Loucy (cell line): Measurements from ENCODE around the gene IQGAP3.

ENCODE experiments used
- H2AFZ ChIP-seq: fragments of 200-600 bp; sonication (generic); 2 replicates; pipeline ENCODE4 v1.6.0; 2016; ENCODE audit warnings: antibody characterized with exemption, mild to moderate bottlenecking, low read length, moderate library complexity
- H3F3A ChIP-seq: fragments of 200-600 bp; 2 replicates; pipeline ENCODE4 v1.6.0; 2016; ENCODE audit warnings: antibody characterized with exemption, low read depth, mild to moderate bottlenecking
- H3K27me3 ChIP-seq: fragments of 200-600 bp; sonication (generic); 2 replicates; pipeline ENCODE4 v1.6.1; 2014; ENCODE audit warnings: low read length, mild to moderate bottlenecking; ENCODE audit not compliant: insufficient read depth, poor library complexity, severe bottlenecking
- H3K36me3 ChIP-seq: fragments of 200-600 bp; sonication (generic); 2 replicates; pipeline ENCODE4 v1.6.1; 2016; ENCODE audit warnings: low read length; ENCODE audit not compliant: insufficient read depth
- H3K4me1 ChIP-seq: fragments of 200-600 bp; sonication (generic); 2 replicates; pipeline ENCODE4 v1.5.1; 2014; ENCODE audit warnings: low read length, mild to moderate bottlenecking; ENCODE audit not compliant: insufficient read depth, poor library complexity, severe bottlenecking
- H3K4me2 ChIP-seq: fragments of 200-600 bp; sonication (generic); 2 replicates; pipeline ENCODE4 v1.6.0; 2014; ENCODE audit warnings: antibody characterized with exemption, low read length, low read depth, mild to moderate bottlenecking; ENCODE audit not compliant: poor library complexity, severe bottlenecking
- H3K4me3 ChIP-seq: fragments of 200-600 bp; sonication (generic); 2 replicates; pipeline ENCODE4 v1.5.1; 2014; ENCODE audit warnings: low read length, mild to moderate bottlenecking, mixed read lengths; ENCODE audit not compliant: poor library complexity, severe bottlenecking
- H3K79me2 ChIP-seq: fragments of 200-600 bp; sonication (generic); 2 replicates; pipeline ENCODE4 v1.6.1; 2014; ENCODE audit warnings: low read length; ENCODE audit not compliant: insufficient read depth
- H3K9ac ChIP-seq: fragments of 200-600 bp; sonication (generic); 2 replicates; pipeline ENCODE4 v1.6.0; 2014; ENCODE audit warnings: mild to moderate bottlenecking, low read depth, low read length, moderate library complexity; ENCODE audit not compliant: poor library complexity, severe bottlenecking
- H3K9me2 ChIP-seq: fragments of 200-600 bp; sonication (generic); replicated peaks from 2 replicates; pipeline ENCODE4 v1.6.1; 2016; ENCODE audit warnings: low read depth, low read length, mixed read lengths
- H3K9me3 ChIP-seq: fragments of 200-600 bp; sonication (generic); 2 replicates; pipeline ENCODE4 v1.6.1; 2014; ENCODE audit warnings: mild to moderate bottlenecking, antibody characterized with exemption, low read length, low read depth; ENCODE audit not compliant: insufficient read depth
- H4K20me1 ChIP-seq: fragments of 200-600 bp; sonication (generic); 2 replicates; pipeline ENCODE4 v1.6.0; 2014; ENCODE audit warnings: antibody characterized with exemption, low read length, mild to moderate bottlenecking; ENCODE audit not compliant: insufficient read depth, poor library complexity, severe bottlenecking
- EZH2phosphoT487 ChIP-seq: fragments of 200-600 bp; IDR thresholded peaks from 2 replicates; pipeline ENCODE4 v1.6.1; 2018; ENCODE audit warnings: antibody characterized with exemption, mild to moderate bottlenecking, moderate library complexity, borderline replicate concordance
- TF ChIP-seq, protein P1 (sequence below): fragments of 200-600 bp; sonication (generic); conservative IDR thresholded peaks from 2 replicates; pipeline ENCODE4 v1.5.1; 2014; ENCODE audit warnings: mild to moderate bottlenecking, antibody characterized with exemption, low read length

Gene IQGAP3

DNA sequence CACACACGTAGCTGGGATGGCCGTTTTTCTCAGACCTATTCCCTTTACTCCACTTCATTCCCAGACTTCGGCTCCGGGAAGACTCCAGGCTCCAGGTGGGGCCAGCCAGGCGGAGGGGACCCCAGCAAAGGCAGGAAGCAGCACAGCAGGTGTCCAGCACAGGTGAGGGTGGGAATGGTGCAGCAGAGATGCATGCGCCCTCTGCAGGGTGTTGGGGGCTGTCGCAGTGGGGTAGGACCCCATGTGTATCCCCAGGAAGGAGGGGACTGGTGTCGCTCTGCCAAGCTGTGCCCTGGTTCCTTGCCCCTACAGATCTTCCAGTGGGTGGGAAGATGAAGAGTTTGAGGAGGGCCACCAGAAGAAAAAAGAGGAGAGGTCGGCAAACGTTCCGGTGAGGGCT lies 12.4 kb upstream of the IQGAP3 start:
- no peak overlapping the region for H3K4me3 ChIP-seq
- H4K20me1 ChIP-seq = no peaks in the 10 kb centered on the region
- H3K9ac ChIP-seq = no peak overlapping the region
- H3K4me2 ChIP-seq = no peak overlapping the region
- TF ChIP-seq, protein P1, sequence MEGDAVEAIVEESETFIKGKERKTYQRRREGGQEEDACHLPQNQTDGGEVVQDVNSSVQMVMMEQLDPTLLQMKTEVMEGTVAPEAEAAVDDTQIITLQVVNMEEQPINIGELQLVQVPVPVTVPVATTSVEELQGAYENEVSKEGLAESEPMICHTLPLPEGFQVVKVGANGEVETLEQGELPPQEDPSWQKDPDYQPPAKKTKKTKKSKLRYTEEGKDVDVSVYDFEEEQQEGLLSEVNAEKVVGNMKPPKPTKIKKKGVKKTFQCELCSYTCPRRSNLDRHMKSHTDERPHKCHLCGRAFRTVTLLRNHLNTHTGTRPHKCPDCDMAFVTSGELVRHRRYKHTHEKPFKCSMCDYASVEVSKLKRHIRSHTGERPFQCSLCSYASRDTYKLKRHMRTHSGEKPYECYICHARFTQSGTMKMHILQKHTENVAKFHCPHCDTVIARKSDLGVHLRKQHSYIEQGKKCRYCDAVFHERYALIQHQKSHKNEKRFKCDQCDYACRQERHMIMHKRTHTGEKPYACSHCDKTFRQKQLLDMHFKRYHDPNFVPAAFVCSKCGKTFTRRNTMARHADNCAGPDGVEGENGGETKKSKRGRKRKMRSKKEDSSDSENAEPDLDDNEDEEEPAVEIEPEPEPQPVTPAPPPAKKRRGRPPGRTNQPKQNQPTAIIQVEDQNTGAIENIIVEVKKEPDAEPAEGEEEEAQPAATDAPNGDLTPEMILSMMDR = peak; percentile 86
- TF ChIP-seq EZH2phosphoT487 = no peak
- H3K36me3 ChIP-seq = no peaks in the 10 kb centered on the region
- H2AFZ ChIP-seq = no peak overlapping the region
- H3K9me2 ChIP-seq = no peaks in the 10 kb centered on the region
- no peaks in the 10 kb centered on the region for H3K27me3 ChIP-seq
- no peaks in the 10 kb centered on the region for H3F3A ChIP-seq
- no peaks in the 10 kb centered on the region for H3K4me1 ChIP-seq
- H3K9me3 ChIP-seq = no peaks in the 10 kb centered on the region
- no peaks in the 10 kb centered on the region for H3K79me2 ChIP-seq

DNA sequence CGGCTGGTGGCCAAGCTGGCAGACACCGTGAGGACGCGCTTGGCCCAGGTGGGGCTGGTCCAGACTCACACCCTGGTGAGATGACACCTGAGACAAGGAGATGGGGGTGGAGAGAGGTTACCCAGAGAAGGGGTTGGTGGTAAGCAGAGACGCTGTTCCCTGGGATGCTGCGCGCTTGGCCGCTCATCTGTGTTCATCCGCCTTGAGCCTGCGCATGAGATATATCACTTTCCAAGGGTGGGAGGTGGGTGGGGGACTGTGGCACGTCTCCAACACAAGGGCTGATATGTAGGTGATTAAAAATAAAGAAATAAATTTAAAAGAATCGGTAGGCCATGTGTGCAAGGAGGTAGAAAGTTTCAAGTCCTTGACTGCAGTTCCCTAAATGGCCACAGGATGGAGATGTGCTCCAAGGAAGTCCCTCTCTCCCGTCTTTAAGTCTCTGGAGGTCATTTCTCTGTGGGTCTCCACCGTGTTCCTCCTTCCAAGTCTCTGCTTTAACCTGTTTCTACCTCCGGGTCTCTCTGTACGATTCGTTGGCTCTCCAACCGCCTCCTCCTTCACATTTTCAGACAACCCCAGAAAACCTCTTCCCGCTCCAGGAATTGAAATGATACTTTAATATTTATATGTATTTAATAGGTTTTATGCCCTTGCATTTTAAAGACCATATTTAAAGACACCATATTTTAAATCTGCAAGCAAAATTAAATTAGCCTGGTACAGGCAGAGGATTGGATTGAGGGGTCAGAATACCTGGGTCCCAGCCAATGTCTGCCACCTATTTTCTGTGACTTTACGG lies 11.7 kb upstream of the IQGAP3 start:
- H3K4me3 ChIP-seq = no peak overlapping the region
- H3K9me2 ChIP-seq = no peaks in the 10 kb centered on the region
- no peaks in the 10 kb centered on the region for H3K4me1 ChIP-seq
- H2AFZ ChIP-seq = peak overlapping the region; percentile 70
- H3K36me3 ChIP-seq = no peaks in the 10 kb centered on the region
- peak overlapping the region; percentile 69 for H3K9ac ChIP-seq
- no peaks in the 10 kb centered on the region for H3K9me3 ChIP-seq
- H4K20me1 ChIP-seq = no peaks in the 10 kb centered on the region
- no peaks in the 10 kb centered on the region for H3K27me3 ChIP-seq
- TF ChIP-seq EZH2phosphoT487 = no peak
- TF ChIP-seq, protein P1 = peak; percentile 68
- no peaks in the 10 kb centered on the region for H3F3A ChIP-seq
- no peaks in the 10 kb centered on the region for H3K79me2 ChIP-seq
- peak overlapping the region; percentile 41 for H3K4me2 ChIP-seq

- Histone ChIP-seq H3K9ac (peak overlapping the region; percentile 69), H3K4me2 (peak overlapping the region; percentile 12)
These were observed 10.1 kb upstream of the IQGAP3 start for GRCh38 chr1:156582388-156583017.

More at GRCh38 chr1:156582388-156583017, 10.1 kb upstream of the IQGAP3 start:
- TF ChIP-seq, protein P1 = no peak
- no peak for TF ChIP-seq EZH2phosphoT487
- H3K9me2 ChIP-seq = no peaks in the 10 kb centered on the region
- no peaks in the 10 kb centered on the region for H4K20me1 ChIP-seq
- H3K27me3 ChIP-seq = no peaks in the 10 kb centered on the region
- no peak overlapping the region; the same call in 1 of the 2 replicates for H2AFZ ChIP-seq
- no peaks in the 10 kb centered on the region for H3F3A ChIP-seq
- H3K36me3 ChIP-seq = no peaks in the 10 kb centered on the region
- peak overlapping the region; percentile 61 for H3K4me3 ChIP-seq
- H3K4me1 ChIP-seq = no peaks in the 10 kb centered on the region
- H3K79me2 ChIP-seq = no peaks in the 10 kb centered on the region
- H3K9me3 ChIP-seq = no peaks in the 10 kb centered on the region
